ENCODE results near the gene MEF2C.

MEF2C gene

DNA sequence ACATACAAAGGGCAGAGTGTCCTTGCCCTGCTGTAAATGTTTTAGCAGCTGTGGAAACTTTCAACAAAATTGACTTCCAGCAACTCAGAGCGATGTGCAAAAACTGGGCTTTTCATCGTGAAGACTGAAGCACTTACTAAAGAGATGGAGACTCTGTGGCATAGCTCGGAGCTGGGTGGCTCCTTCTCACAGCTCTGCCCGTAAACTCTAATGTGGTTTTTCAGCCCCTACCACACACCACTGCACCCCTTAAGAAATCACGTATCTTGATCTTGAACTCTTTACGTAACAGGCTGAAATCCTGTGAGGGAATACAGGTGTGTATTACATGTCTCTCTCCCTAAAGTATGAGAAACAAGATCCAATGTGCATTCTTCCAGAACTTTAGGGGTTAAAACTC is 124.4 kb downstream of the MEF2C start:
- no peak for ATAC-seq
- no peak for DNase-seq

DNA sequence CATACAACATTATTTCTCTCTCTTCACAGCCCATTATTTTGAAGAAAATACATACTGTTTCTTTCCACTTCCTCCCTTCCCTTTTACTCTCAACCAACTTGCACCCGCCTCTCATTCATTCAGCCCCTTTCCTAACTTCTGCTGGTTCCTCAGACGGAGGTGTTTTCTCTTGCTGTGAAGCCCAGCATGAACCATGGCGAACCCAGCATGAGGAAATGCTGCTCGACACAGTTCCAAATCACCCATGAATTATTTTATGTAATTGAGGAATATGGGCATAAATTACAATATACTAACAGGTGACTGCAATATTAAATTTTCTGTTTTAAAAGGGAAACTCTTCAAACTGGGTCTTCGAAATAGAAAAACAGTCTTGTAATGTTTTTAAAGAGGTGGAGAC is 124.8 kb downstream of the MEF2C start:
- ATAC-seq (no peak), DNase-seq (no peak)

DNA sequence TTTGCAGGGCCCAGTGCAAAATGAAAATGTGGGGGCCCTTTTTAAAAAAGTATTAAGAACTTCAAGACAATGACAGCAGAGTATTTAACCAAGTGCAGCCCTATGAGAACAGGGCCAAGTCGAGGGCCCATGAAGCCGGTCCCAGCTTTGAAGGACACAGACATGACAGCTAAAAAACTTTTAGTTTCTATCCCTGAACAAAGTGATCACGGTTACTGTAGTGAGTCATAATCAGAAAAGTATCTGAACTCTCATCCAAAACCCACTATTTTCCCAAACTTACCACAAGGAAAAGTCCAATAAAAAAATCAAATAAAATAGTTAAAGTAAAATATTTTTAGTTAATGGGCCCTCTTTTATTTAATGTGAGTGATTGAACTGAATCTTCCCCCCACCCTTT is 126.0 kb downstream of the MEF2C start:
- ATAC-seq (no peak), DNase-seq (no peak)

DNA sequence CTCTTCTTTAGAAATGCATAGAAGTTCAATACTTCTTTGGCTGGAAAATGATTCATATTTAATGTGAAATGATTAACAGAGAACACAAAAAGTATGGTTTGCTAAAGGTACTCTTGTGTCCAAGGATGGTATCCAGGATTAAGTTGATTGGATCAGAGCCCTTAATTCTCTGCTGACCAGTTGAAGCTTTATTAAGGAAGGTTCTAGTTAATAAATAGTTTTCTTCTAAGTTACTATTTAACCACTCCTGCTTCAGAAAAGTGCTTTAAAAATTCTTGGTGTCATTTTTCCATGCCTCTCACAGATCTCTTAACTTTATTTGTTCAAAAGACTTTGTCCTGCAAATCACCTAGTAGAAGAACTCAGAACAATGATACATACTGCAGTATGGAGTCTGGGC is 134.3 kb downstream of the MEF2C start:
- no peak for DNase-seq
- no peak for ATAC-seq

DNA sequence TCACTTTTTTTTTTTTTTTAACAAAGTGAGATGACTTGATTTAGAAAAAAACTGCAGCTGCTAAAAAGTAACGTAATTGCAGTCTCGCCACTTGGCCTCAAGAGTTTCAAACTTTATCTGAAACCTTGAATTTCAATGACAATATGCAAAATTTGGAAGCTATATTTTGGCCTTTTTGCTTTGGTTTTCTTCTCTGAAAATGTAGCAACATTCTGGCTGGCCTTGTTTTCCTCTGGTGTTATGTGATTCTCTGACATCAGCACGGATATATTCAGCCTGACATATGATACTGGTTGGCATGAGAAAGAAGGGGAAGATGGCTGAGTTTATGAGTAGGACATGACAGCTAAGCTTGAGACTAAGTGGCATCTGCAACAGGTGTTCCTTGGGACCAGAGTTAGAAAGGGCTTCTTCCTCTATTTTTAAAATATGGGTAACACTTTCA is 136.5 kb downstream of the MEF2C start:
- DNase-seq (no peak), ATAC-seq (no peak)

DNA sequence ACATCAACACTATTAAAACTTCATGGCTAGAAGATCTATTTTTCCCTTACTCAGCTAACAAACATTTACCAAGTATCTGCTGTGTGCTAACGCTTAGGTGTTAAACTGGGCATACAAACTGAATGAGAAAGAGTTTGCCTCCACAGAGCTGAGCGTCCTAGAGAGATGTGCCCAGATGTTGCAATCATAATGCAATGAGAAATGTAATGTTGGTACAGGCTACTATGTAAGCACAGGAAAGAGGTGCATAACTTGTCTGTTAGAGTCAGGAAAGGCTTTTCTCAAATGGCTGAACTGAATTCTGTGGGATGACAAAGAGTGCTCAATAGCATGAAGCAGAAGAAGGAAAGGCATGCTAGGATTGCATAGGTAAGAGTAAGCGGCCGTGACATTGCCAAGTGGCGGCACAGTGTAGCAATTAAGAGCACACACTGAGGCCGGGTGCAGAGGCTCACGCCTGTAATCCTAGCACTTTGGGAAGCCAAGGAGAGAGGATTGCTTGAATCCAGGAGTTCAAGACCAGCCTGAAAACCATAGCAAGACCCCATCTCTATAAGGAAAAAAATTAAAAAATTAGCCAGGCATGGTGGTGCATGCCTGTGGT is 137.8 kb downstream of the MEF2C start:
- ATAC-seq (no peak), DNase-seq (no peak)

DNA sequence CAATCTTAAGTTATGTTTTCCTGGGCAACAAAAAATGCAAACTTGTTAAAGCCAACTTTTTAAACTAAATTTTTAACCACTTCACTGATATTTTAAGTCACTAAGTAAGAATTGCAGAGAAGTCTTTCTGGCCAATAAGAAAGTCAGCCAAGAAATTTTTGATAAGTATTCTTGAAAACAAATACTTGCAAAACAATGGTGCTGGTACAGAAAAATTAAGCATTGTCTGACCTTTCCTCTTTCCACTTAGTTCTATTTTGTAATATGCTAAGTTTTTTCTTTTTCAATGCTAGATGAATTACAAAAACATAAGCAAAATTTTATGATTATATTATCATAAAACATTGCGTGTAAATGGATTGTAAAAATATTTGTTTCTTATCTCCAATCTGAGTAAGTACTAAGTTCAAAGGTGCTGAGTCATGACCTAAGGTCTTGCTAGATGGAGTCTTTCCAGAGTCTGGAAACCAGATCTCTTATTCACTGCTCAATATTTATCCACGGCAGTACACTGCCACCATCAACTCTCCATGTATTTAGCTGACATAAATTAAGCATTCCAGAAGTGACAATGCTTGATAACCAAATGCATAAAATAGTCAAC is 139.7 kb downstream of the MEF2C start:
- ATAC-seq (no peak), DNase-seq (no peak)

DNA sequence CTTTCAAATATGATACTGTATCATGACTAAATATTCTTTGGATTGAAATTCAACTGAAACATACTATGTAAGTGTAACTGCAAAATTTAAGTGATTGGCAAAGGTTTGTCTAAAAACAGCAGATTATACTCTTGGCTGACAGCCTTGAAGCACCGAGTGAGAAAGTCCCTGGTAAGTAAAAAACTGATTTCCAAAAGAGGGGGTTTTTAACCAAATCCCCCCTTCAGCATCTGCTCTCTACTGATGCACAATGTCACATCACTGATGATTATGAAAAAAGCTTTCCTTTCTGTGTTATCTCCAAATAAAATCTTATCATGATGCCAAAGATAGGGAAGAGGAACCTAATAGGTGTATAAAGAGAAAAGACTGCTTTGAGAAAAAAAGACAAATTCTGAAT is 141.0 kb downstream of the MEF2C start:
- ATAC-seq, result no peak

DNA sequence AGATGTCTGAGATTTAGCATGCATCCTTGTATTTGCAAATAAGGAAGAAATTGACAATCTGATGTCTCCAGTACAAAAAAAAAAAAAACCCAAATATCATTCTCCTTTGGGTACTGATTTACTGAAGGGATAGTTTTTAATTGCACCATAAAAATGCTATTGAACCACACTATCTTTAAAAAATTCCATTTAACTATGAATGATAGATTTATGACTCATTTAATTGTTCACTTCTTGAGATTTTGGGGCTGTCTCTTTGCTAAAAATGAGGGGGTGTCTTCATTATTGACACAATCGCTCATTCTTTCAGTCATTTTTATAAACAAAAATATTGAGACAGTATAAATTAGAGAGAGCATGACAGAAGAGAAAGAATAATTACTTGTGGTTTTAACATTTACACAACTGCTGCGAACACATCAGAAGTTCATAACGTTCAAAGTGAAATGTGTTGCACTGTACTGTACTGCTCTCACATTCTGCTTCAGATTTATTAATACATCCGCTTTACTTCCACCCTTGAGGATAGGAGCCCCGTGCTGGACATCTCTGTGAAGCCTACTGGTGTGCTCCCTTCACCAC is 142.3 kb downstream of the MEF2C start:
- DNase-seq, result no peak

More for the DNA sequence above, 141.0 kb downstream of the MEF2C start:
- DNase-seq, result no peak

DNA sequence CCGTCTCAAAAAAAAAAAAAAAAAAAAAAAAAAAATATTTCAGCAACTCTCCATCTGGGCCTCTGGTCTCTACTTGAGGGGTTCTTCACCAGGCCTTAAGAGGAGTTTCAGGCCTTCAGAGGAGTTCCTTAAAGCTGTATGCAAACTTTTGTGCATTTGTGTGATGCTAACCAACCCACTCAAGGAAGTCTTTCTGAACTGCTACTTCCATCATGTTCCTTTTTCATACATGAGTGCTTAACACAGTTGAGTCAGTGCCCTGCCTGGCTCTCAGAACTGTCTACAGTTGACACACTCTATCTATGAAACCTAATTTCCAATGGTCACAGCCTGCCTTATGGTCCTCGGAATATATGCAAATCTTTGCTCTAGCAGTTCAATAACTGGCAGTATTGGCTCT is 146.5 kb downstream of the MEF2C start:
- no peak for ATAC-seq
- no peak for DNase-seq

More for the DNA sequence above, 142.3 kb downstream of the MEF2C start:
- no peak for ATAC-seq

DNA sequence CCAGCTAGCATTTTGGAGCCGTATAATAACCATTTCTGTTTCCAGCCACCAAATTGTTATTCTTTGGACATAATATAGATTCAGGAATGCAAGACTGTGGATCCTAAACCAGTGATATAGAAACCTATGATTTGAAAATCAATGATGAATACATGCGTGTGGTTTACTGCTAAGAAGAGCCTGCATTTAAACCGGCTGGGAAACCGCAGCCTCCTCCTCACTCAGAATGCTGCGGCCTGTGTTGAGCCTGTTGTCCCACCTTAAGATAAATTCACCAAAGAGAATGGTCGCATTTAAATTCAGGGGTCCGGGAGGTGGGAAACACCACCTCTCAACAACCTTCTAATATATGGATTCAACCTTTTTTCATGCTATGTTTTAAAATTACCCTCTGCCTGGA is 148.0 kb downstream of the MEF2C start:
- ATAC-seq, result no peak
- DNase-seq, result no peak

DNA sequence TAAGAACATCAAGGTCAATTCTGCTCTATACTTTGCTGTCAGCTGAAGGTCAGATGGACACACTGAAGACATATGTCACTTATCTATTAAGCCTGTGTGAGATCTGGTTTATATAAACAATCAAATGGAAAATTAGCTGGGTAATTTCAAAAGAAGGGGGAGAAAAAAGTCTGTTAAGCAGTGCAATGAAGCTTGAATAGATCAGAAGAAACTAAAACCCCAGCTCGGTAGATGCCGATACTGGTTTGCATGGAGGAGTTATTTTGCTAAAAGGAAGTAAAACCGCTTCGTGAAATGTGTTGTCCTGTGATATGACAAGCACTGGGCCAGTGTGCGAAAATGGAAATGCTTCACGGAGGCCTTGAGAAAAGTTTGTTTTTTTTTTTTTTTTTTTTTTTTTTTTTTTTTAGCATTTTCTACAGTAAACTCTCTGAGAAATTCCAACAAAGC is 148.8 kb downstream of the MEF2C start:
- ATAC-seq (peak; percentile 25), DNase-seq (peak; percentile 16)

DNA sequence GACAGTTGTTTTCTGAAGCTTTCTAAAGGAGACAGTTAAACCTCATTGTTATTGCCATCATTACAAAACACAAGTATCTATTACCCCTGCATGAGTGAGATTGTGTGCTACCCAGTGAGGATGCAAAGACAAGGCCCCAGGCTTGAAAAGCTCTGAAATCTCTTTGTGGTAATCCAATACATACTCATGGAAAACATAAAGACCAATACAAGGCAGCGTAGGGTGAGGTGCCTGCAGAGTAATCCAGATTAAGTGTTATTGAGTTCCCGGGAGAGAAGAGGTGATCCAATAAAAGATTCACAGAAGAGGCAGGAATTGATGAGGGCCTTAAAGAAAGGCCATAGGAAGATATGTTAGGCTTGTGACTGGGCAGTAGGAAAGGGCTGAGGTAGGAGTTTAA is 150.1 kb downstream of the MEF2C start:
- no peak for DNase-seq
- no peak for ATAC-seq

DNA sequence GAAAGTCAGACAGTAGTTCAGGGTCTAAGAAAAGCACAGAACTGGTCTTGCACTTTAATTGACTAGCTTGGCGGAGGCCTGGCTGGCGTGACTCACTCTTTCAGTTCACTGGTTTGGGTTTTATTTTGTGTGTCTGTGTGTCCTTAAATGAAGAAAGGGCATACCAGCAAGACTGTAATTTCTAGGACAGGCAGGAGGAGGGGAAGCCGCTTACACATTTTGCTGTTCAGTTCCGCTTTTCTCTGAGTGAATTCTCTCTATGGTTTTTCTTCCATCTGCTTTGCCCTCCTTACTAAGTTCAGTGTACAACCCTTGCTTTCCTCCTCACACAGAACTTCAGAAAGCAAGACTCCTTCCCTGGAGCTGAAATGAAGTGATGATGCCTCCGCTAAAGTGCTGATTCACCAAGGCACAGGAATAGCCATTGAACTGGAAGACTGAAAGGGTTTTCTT is 150.8 kb downstream of the MEF2C start:
- peak; percentile 81 for ATAC-seq
- peak; percentile 27 for DNase-seq

DNA sequence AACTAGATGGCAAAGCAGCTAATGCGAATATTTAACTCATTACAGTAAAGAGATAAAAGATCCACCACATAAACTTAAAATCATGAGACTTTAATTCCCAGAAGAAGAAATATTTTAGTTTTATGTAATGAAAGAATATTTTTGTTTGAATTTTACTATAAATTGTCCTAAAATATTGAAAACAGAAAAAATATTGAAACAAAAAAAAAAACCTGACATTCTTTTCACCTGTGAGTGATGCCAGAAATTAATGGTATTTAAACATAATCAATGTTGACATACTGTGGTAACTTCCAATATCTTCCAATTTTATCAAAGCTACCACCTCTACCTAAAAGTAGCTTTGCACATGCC is 153.2 kb downstream of the MEF2C start:
- no peak for ATAC-seq

DNA sequence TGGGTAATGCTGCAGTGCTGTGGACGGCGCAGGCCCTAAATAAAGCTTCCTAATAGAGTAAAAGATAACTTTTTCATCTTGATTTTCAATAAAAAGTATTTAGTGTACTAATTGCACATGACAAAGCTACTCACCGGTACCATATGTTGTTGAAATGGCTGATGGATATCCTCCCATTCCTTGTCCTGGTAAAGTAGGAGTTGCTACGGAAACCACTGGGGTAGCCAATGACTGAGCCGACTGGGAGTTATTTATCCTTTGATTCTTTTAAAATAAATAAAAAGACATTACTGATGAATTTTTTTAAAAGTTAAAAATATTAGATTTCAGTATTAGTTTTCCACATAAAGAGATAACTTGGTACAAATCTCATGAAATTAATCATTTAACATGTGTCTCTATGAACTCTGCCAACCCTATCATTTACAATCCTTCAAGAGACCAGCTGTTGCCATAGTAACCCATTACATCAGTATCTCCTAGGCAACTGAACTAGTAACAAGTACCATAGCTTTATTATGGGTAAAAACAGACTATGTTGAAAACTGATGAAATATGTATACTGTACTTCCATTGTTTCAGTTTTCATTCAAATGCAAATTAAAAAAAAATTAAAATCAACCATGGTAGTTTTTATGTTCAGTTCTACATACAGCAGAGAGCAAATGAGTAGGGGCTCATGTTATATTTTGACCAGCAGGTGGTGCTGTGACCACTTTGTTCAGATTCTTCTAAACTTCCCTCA is 153.7 kb downstream of the MEF2C start:
- peak; percentile 61 for DNase-seq
- ATAC-seq, result peak; percentile 58

More for the DNA sequence above, 153.2 kb downstream of the MEF2C start:
- no peak for DNase-seq

DNA sequence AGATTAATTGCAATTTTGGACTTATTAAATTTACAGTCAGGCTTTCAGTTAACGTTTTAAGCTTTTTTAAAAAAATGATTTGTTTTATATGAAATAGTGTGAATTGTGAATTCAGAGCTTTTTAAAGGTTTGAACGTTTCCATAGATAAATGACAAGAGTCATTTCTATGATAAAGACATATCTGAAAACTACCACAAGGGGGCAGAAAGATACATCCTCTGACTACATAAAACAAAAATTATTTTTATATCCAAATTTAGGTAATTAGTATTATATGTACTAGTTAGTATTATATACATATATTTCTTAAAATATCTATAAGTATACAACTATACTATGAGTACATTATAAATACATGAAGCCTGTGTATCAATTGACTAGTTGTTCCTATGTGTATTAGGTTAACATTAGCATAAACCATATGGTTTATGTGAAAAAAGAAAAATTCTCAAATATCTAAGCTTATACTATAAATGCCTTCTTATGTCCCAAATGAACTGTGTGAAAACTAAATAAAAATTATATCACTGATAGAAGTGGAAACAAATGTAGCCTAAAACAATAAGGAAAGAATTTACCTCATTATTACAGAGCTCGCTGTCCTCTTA is 155.2 kb downstream of the MEF2C start:
- no peak for ATAC-seq
- DNase-seq, result no peak

DNA sequence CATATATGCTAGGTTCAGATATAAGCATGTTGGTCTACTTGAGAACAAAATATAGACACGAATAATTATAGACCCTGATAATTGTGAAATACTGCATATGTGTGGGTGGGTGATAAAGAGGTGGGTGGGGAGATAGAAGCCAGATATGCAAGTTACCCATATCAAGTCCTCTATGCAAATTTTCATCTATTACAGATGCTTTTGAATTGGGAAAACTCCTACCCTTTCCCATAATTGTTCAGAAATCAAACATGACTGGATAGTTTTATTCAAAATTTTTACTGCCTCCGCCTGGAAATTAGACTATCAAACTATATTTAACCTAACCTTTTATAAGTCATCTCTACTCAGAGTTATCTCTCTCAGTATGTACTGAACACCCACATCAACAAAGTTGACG is 157.5 kb downstream of the MEF2C start:
- ATAC-seq (no peak), DNase-seq (no peak)

DNA sequence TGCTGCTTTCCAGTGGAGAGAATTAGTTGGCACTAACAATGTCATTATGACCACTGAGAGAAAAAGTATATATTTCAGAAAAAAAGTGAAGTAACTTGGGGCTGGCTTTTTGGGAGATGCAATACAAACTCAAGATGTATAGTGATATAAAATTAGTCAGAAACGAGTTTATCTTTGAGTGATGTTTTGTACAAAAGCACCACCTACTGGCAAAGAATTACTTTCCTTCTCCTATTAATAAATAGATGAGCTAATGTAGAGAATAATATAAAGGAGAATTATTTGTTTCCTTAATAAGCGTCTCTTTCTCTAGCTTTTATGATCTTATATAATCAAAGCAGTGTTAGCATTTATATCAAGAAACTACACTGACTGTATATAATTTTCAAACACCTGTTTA is 158.8 kb downstream of the MEF2C start:
- no peak for ATAC-seq
- no peak for DNase-seq

DNA sequence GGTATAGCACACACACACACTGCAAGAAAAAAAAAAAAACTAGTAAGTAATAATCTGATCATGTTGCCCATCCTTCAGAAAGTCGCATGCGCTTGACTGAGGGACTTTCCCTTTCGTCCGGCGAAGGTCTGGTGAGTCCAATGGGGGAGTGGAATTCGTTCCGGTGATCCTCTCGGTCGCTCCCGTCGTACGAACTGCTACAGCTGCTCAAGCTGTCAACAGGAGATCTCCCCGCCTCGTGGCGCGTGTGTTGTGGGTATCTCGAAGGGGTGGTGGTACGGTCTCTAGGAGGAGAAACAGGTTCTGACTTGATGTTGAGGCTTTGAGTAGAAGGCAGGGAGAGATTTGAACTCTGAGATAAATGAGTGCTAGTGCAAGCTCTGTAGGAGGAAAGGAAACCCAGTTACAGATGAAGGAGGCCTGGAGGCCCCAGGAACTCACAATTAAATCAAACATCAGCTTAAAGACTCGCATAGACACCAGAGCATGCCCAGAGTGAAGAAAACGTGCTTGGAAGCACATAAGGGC is 160.4 kb downstream of the MEF2C start:
- no peak for ATAC-seq
- no peak for DNase-seq

DNA sequence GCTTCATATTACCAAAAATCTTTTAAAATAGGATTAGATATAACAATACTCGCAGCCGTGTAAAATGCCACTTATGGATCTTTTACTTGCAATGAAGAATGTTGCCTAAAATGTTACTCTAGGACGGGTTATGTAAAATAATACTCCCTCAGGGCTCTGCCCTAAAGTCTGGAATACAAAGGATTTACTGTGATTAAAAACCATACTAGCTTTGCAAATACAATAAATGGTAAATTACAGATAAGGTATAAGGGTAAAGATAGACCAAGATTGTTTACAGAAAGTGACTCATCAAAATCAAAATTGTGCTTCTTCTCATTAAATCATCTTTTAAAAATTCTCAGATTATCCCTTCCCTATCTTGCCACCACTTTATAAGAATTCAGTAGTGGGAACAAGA is 163.6 kb downstream of the MEF2C start:
- DNase-seq, result no peak
- no peak for ATAC-seq

DNA sequence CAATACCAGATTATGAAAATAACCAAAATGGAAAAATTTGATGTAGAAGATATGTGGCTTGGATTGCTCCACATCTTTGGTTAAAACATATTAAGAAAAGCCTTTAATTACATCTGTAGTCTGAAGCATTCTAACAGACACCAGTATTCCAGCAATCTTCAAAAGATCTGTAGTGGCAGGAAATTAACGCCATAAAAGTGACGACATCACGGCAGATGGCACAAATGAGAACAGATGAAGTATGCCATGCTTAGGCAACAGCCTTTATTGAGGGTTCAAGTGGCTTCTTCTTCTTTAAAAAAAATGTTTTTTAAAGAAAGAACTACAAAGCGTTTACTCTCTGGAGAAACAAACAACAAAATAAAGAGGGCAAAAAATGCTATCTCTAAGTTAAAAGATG is 164.2 kb downstream of the MEF2C start:
- ATAC-seq (no peak), DNase-seq (no peak)

DNA sequence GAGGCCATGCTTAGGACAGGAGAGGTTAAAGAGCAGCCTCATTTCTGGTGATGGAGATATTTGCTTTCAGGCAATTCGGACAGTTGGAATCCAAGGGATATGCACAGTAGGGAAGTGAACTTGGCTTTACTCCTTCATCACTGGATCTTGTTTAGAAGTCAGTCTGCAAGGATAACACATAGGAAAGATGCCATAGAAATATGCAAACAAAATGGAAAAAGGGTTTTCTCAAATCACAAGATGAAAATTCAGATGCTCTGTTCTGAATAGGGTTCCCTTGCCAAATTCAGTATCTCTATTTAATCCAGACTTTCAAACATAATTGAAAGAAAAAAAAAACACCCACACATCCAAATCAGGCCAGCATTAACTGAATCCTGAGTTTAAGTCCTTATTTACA is 166.9 kb downstream of the MEF2C start:
- DNase-seq, result no peak
- no peak for ATAC-seq
